Measurements from ENCODE around the gene RCAN1.
"Not testable (repeated sequence)": the region's sequence is repeated elsewhere in the genome, so short reads cannot be mapped to it uniquely, and the experiment has no call there.

Gene RCAN1

DNA sequence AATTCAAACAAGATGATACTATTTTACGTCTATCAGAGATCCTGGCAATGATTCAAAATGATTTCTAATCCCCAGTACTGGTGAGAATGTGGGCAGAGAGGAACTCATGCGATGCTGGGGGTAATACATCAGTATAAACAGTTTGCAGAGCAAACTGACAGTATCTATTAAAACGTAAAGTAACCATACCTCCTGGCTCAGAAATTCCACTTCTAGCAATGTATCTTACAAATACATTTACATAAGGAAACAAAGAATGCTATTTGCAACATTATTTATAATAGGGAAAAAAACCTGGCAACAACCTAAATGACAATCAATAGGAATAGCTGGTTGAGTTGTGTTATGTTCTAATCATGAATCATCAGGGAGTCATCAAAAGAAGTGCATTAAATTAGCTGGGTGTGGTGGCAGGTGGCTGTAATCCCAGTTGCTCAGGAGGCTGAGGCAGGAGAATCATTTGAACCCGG is 15.9 kb downstream of the RCAN1 start:
- no peak for DNase-seq

DNA sequence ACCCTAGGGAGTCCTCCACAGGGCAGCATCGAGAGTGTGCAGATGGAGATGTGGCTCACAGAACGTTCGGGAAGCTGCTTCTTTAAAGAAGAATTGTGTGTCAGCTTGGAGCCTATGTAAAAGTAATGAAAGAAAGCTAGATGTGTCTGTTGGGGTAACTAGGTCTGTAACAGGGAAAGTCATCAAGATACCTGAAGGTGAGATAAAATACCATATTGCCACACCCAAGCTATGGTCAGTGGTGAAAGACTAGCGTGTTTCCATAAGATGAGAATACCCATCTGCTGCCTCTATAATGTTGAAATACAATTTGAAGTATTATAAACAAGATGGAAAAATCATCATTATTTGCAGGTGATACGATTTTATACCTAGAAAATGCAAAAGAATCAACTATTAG is 17.5 kb downstream of the RCAN1 start:
- DNase-seq: no peak

DNA sequence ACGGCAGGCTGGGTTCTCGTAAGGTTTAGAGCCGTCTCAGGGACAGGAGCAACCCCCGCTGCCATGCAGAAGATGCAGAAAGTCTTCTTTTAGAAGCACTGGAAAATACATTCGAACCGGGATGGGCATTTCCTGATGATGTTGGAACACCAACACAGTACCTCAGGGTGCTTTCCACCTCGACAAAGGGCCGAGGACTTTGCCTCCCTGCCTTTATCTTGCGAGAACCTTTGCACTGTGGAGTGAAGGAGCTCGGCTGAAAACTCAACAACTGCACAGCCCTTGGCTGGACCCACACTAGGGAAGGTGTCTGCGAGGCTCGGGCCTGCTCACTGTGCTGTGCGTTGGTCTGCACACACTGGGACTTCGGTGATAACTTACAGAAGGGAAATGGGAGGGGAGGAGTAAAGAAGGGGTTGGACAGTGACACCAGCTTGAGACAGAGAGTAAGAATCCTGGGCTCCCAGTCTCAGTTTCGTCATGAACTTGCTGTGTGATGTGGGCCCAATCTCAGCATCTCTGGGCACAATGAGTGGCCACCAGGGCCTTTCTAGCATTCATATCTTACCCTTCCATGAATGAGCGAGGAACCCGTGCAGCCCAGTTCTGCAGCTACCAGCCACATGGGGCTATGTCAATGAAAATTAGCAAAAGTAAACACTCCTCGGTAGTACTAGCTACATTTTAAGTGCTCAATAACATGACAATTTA is 18.2 kb downstream of the RCAN1 start:
- no peak for DNase-seq

DNA sequence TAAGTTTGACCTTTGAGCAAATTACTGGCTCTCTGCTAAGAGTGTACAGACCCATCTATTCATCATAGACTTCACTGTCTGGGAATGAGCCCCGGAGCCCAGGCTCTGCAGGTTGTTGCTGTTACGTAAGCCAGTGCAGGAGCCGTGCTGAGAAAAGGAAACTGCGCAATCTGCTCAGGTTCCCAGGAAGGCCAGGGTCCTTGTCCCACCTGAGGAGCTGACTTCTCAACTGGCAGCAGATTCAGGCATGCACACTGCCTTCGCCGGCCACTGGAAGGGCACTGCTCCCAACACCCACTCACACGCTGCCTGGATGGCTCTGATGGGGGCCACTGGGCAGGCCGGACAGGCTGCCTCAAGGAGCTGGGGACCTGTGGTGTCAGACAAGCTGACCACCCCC is 19.5 kb downstream of the RCAN1 start:
- no peak for DNase-seq

DNA sequence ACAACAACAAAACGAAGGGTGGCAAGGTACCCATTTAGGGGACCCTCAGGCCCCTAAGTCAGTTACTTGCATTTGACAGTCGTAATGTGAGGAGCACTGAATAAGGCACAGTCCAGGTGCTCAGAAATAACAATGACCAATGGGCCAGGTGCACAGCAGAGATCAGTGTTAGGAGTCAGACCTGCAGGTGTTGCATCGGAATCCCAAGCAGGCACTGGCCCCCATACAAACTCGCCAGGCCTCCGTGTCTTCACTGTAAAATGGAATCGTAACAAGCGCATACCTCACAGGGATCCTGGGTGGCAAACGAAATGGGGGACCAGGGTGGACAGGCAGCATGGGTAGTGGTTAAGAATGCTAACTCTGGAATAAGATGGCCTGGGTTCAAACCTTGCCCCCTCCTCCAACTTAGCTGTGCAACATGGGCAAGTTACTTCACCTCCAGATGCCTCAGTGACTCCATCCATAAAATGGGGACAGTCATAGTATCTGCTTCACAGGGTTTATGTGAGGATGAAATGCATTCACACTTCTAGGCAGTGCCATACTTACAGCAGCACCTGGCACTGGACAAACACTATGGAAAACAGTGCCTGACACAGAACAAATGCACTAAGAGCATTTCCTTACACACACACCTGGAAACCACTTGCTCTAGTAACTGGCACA is 20.2 kb downstream of the RCAN1 start:
- no peak for DNase-seq

DNA sequence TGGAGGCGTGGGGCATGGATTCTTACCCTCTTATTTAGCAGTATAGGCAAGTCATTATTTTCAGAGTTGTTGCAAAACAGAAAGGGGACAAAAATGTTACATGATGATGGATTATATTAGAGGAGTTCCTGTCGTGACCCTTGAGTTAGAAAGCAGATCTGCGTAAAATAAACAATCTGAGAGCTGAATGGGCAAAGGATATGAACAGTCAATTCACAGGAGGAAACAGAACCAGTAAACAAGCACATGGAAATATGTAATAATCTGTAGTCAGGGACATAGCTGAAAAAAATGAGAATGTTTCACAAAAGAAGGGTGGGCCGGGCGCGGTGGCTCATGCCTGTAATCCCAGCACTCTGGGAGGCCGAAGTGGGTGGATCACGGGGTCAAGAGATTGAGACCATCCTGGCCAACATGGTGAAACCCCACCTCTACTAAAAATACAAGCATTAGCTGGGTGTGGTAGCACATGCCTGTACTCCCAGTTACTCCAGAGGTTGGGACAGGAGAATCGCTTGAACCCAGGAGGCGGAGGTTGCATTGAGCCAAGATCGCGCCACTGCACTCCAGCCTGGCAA is 20.9 kb downstream of the RCAN1 start:
- peak; percentile 35 for DNase-seq

DNA sequence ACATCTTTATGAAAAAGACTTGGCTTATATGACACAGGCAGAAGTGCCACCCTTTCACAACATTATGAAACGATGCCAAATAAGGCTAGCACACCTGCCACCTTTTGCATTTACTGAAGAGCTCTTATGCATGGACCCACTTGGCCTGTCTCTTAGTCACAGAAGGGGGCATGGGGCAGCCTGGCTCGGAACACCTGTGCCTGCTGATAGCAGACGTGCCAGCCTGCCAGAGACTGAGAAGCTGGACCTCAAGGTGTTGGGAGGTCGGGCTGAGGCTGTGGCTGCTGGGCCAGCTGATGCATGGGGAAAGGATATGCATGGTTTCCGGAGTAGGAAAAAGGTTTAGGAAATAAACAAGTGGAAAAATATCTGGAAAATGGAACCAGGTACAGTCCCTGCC is 21.5 kb downstream of the RCAN1 start:
- peak; percentile 88 for DNase-seq

DNA sequence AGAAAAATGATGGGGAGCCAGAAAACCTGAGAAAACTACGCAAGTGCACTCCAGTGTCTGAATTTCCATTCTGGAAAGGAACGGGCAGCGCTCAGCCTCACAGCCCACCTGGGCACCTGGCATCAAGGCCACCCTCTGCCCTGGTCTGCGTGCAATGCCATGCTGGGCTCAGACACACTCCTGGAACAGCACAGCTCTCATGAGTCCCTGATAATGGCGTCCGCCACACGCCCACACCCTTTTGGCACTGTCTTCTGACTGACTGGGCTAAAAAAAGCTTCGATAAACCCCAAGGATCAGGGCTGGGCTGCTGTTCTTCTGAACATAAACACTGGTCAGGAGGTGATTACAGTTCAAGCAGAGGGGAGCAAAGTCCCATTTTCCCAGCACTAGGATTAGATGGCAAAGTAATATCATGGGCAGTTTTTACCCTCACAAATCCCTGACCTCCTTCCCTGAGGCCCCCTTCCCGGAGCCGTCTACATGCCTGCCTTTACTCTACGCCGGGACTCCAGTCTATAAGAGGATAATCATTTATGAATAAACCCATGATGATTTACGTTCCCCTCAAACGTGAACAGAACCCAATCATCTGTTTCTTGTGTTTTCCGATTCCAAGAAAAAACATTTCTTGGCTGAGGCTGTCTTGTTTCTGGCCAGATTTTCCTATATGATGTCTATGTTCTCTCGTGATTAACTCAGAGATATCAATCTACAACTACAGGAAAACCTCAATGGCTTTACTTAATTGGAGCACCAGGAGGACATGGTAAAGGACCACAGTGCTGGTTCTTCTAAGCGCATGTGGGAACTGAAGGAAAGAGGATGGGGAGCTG is 22.6 kb downstream of the RCAN1 start:
- no peak for DNase-seq

DNA sequence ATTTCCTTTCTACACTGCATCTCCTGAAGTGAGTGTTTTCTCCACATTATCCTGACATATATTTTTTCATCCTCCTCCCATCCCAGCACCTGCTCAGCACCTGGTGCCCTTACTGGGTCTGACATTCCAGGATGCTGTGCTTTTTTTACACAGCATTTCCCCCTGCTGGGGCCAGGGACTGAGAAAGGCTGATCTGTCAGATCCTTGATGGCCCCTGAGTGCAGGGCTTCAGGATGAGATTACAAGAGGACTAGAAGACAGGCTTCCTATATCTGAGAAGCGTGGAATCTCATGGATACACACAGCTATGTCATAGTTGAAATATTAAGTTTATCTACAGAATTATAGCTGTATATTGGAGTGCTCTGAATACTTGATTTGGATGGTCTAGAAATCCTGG is 24.4 kb downstream of the RCAN1 start:
- DNase-seq: peak; percentile 75

DNA sequence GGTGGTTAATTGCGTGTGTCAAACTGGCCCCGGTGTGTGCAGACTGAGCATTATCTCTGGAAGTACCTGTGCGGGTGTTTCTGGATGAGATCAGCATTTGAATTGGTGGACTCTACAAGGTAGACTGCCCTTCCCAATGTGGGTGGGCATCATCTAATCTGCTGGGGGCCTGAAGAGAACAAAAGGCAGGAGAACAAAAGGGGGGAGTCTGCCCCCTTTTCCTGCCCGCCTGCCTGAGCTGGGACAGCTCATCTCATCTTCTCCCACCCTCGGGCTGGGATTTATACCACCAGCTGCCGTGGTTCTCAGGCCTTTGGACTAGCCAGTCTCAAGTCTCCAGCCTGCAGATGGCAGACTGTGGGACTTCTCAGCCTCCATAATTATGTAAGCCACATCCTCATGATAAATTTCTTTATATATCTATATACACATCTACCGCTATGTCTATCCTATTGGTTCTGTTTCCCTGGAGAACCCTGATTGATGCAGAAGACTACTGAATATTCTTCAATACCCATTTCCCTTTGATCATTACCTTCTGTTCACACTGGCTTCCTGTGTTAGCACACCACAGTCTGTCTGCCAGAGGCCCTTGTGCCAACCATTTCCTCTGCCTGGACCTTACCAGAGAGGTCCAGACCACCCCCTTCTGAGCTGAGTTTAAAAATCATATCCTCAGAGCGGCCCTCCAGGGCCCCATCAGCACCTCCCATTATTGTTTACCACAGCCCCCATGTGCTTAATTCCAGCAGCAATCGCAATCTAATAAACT is 25.2 kb downstream of the RCAN1 start:
- no peak for DNase-seq

DNA sequence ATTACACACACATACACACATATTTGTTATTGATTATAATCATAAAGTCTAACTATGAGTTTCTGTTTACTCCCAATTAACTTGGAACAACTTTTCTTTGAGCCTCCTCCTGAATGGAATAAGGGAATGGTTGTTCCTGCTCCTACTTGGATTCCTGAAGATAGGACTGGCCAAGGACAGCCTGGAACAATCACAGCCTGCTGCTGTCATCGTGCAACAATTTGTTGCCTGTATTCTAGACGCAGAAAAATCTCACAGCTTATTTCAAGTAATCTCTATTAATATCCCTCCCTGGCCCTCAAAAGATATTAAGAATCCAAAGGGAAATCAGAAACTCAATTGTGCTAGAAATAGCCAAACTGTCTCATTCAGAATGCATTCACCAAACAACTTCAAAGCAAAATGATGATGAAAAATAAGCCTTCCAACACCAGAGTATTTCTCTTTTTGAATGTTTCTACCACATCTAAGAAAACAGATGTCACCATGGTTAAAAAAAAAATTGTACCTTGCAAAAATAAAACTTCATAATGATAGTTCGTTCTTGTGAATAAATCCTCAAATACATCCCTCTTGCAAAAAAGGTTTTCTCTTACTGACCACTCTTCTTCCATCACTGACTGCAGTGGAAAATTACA is 30.9 kb downstream of the RCAN1 start:
- DNase-seq: no peak

DNA sequence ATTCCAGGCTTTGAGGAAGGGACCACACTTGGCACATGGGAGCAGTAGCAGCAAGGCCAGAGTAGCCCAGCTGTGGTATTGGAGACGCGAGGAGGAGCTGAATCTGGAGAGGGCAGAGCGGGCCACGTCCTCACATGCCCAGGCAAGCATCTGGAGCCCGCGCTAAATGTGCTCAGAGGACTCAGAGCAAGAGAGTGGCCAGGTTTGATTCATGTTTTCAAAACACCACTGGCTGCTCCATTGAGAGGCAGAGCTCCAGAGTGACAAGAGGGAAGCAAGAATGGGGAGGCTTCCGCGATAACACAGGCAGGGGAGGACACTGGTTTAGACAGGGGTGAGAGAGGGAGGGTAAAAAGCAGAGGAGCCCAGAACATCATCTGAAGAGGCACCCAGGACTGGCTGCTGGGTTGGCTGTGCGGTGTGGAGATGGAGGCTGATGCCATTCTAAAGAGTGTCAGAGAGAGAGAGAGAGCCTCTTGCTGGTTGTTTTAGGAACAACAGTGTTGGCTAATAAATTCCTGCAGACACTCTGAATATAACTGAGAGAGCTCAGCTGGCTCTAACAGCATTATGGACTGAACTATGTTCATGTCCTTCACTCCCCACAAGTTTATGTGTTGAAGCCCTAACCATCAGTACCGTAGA is 32.3 kb downstream of the RCAN1 start:
- DNase-seq: peak; percentile 70

DNA sequence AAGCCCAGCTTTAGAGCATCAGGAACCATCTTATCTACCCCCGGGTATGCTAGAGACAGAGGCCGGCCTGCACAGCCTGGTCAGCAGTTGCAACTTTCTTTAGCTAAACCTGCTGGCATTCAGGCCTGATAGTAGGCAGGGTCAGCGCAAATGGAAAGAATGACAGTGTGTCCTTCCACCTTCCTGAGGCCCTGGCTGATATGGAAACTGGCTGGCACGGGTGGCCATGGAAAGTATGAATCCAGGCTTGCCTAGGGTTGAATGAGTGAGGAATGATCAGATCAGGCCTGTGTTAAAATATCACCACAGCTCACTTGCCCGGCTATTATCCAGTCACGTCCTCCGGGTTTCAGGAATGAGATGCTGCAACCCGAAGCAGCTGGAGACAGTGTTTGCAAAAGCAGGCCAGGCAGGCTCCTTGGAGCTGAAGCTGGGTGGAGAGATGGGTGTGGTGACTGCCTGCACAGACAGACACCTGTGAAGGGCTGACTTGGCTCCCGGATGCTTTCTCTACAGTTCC is 34.7 kb downstream of the RCAN1 start:
- DNase-seq: peak; percentile 34

DNA sequence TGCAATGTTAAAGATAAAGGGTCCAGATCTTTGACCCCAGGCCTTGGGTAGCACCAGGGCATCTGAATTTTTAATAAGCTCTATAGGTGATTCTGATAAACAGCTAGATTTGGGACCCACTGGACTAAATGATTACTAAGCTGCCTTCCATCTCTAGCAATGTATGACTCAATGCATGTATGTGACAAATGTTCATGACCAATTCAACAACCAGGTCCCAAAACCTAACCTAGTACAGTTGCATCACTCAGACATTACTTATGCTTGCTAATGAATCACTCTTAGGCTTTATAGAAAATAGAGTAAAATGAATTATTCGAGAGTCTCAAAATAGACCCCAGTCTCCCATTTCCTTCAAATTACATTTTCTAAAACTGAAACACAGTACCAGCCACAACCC is 35.5 kb downstream of the RCAN1 start:
- no peak for DNase-seq

DNA sequence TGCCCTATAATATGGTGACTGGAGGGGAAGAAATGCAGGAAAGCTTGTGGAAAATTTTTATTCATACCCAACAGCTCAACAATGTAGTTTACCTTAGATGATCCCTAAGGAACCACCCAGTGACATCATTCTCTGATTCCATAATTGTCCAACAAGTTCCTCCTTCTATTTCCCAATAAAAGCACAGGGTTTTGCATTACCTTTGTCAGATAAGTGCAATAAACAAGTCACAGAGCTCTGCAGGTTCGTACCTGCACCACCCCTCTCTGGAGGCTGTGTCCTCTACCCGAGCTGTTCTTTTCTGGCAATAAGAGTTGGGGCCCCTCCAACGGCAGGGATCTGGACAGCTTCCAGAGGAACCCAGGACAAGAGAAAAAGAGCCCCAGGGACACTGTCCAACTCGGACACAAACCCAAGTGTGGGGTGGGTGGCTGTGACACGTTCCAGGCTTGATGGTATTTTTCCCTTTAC is 38.8 kb downstream of the RCAN1 start:
- DNase-seq: no peak

DNA sequence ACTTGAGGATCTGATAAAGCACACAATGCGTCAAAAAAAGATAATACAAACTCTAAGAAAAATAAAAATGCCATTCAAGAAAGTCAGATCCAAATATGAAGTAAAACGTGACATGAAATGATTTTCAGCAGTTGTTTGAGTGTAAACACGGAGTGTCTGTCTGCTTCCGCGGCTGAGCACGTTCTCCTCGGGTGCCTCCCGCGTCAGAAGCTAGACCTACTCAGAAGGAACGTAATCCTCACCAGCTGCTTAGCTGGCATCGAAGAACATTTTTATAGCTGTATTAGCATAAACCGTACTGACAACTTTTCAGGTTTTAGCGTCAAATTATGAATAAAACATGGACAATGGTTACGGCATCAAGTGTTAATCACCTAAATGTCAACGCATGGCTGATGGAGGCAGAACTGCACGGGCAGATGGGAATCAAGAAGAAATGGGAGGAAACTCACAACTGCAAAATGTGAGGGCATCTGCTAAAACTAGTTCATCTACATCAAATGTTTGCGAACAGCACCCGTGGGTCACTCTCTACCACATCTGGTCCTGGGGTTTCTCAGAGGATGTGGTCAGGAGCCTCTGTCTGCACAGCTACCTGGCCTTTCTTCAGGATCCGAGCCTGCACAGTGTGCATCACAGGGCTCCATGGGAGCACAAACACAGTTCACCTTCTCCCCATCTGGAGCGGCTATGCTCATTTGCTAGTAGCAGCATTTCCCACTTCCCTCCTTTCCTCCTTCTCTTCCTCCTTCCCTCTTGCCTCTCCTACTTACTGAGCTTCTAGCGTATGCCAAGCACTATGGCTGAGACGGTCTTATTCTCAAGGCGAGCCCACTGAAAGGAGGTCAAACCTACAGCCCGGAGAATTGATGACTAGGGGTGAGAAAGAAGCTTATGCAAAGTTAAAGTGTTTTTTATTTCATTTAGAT is 40.0 kb downstream of the RCAN1 start:
- no peak for DNase-seq

DNA sequence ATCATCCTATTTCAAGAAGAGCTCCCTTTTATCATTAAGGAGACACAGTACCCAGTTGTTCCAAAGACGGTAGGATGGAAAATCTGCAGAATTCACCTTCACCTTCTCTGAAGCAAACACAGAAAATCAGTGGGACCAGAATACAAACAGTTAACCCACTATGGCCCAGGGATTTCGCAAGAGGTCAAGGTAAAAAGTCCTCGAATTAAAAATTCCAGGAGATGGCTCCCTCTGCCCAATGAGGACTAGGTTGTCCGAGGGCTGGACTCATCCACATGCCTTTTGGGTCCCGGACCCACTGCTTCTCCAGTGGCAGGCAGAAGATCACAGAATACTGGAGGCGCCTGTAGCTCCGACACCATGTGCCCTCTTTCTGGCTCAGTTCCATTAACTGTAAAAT is 42.9 kb downstream of the RCAN1 start:
- no peak for DNase-seq

DNA sequence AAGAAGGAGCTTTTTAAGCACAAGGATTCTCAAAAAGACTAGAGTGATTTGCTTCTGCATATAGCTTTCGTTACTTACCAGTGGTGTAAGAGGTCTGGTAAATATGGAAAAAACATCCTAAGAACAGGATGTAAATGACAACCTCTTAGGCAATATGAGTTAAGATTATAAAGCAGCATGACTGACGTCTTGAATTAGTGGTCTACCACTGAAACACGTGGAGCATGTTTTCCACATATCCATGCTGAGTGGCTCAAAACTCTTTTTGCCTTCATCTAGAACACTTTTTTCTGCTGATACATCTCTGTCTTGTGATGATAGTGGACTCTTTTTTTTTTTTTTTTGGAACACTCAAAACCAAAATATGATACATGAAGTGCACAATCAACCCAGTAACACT is 44.6 kb downstream of the RCAN1 start:
- no peak for DNase-seq

DNA sequence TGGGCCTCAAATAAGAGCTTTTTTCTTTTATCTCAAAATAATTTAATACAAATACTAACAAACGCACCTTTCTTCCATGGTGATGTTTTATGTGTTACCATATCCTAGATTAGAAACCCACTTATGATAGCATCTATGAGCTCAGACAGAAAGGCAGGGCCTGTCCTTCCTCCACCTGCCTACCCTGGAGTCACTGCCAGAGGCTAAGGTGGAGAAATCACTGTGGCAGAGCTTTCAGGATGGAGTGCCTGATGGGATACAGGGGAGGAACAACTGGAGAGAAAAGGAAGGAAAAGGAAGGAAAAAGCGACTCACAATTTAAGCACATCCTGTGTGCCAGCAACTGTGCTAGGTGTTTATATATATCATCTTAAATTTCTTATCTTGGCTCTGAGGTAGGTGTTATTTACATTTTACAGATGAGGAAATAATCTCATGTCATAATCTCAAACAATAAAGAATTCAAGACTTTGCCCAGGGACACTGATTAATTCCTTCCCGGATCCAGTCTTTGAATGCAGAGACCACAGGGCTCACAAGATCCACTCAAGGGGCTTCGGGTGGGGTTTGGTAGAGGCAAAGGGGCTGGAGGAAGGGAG is 45.4 kb downstream of the RCAN1 start:
- DNase-seq: no peak

DNA sequence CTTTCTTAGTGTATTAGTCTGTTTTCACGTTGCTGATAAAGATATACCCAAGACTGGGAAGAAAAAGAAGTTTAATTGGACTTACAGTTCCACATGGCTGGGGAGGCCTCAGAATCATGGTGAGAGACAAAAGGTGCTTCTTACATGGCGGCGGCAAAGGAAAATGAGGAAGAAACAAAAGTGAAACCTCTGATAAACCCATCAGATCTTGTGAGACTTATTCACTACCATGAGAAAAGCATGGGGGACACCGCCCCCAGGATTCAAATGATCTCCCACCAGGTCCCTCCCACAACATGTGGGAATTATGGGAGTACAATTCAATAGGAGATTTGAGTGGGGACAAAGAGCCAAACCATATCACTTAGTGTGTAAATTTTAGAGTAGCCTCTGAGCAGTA is 46.1 kb downstream of the RCAN1 start:
- DNase-seq: not testable (repeated sequence)

Data from NCI-H187 treated with DMSO at 0.1 percent for 48 hours (cell line).